Measurements from ENCODE around the gene SLC8B1. TPM values are rescaled to one million over a fixed set of nuclear protein-coding genes. Genes with fewer than 3 reads are reported as not detected.
A peak's percentile ranks its signal among the peaks of the same experiment; 100 is the strongest.
"Not testable (repeated sequence)": the region's sequence is repeated elsewhere in the genome, so short reads cannot be mapped to it uniquely, and the experiment has no call there.

SLC8B1 gene
- total RNA-seq, 2 donors from 2014 or later = 14.0 to 15.2 TPM

- DNase-seq (peak; percentile 66), ATAC-seq (peak; percentile 24 to 44)
- intact Hi-C loops (cut with DNase I) = no loop called here
These were observed 24.4 kb upstream of the SLC8B1 start for GRCh38 chr12:113359133-113359938.

GRCh38 chr12:113358381-113359132, 23.6 kb upstream of the SLC8B1 start, which contains the start of gene PLBD2:
Gene PLBD2 (plus strand): TSS chr12:113358587. CDS start chr12:113358601, 14 bp downstream.
- ATAC-seq (peak; percentile 98), DNase-seq (peak; percentile 96)
- intact Hi-C loops (cut with DNase I) = no loop called here

GRCh38 chr12:113354192-113354591, 19.3 kb upstream of the SLC8B1 start:
- ATAC-seq; intact Hi-C loops (cut with DNase I); DNase-seq: not testable (repeated sequence)

- intact Hi-C loops (cut with DNase I) = no loop called here
- ATAC-seq = no peak
- DNase-seq = no peak
These were observed 16.2 kb upstream of the SLC8B1 start for GRCh38 chr12:113351089-113351488.

GRCh38 chr12:113348849-113349536, 14.1 kb upstream of the SLC8B1 start:
- intact Hi-C loops (cut with DNase I) = no loop called here
- no peak for DNase-seq
- peak in 1 of 2 donors; percentile 25 for ATAC-seq

- DNase-seq = no peak
- ATAC-seq = peak; percentile 68 to 81
- intact Hi-C loops (cut with DNase I) = no loop called here
These were observed 13.0 kb upstream of the SLC8B1 start for GRCh38 chr12:113347892-113348291.

GRCh38 chr12:113347107-113347506, 12.2 kb upstream of the SLC8B1 start:
- DNase-seq (no peak), ATAC-seq (no peak)
- intact Hi-C loops (cut with DNase I) = no loop called here

- ATAC-seq = no peak
- no peak for DNase-seq
- intact Hi-C loops (cut with DNase I) = no loop called here
These were observed 11.4 kb upstream of the SLC8B1 start for GRCh38 chr12:113346353-113346752.

GRCh38 chr12:113345318-113345717, 10.4 kb upstream of the SLC8B1 start:
- intact Hi-C loops (cut with DNase I) = no loop called here
- no peak for ATAC-seq
- no peak for DNase-seq

- intact Hi-C loops (cut with DNase I) = no loop called here
- ATAC-seq (no peak), DNase-seq (no peak)
These were observed 6.6 kb upstream of the SLC8B1 start for GRCh38 chr12:113341535-113341934.

- DNase-seq = no peak
- ATAC-seq = no peak
These were observed 5.2 kb upstream of the SLC8B1 start for GRCh38 chr12:113340061-113340460.

GRCh38 chr12:113339540-113339939, 4.6 kb upstream of the SLC8B1 start:
- intact Hi-C loops (cut with DNase I) = no loop called here
- DNase-seq = no peak
- ATAC-seq = no peak

More at GRCh38 chr12:113340061-113340460, 5.2 kb upstream of the SLC8B1 start:
- intact Hi-C loops (cut with DNase I) = no loop called here

GRCh38 chr12:113333877-113334785, 778 bp downstream of the SLC8B1 start:
- ATAC-seq = peak; percentile 2 to 31
- intact Hi-C loops (cut with DNase I) = no loop called here

GRCh38 chr12:113333418-113333750, 1.5 kb downstream of the SLC8B1 start:
- DNase-seq = no peak
- intact Hi-C loops (cut with DNase I) = no loop called here
- no peak for ATAC-seq

More at GRCh38 chr12:113333877-113334785, 778 bp downstream of the SLC8B1 start:
- DNase-seq = no peak

- intact Hi-C loops (cut with DNase I) = no loop called here
- ATAC-seq = no peak
- DNase-seq = no peak
These were observed 2.1 kb downstream of the SLC8B1 start for GRCh38 chr12:113332688-113333417.

- DNase-seq (no peak), ATAC-seq (no peak)
- intact Hi-C loops (cut with DNase I) = no loop called here
These were observed 4.4 kb downstream of the SLC8B1 start for GRCh38 chr12:113330505-113330904.

- intact Hi-C loops (cut with DNase I) = no loop called here
- no peak for ATAC-seq
- no peak for DNase-seq
These were observed 5.0 kb downstream of the SLC8B1 start for GRCh38 chr12:113329791-113330417.
